Astrocyte (in vitro differentiated cells and primary cell): ENCODE results near the gene RELB. TPM values are rescaled to one million over a fixed set of nuclear protein-coding genes. Genes with fewer than 3 reads are reported as not detected.

Experiments used
- DNase-seq: peaks from one replicate; pipeline ENCODE4 v3.0.0-alpha.2; 2010; ENCODE audit warnings: low read depth
- FAIRE-seq: peaks from 2 replicates; lab custom pipeline; 2011; peaks lifted over from hg19 to GRCh38; lab: Jason Lieb, UNC
- H2AFZ ChIP-seq: 2 replicates; pipeline ENCODE4 v1.6.0; 2012; ENCODE audit warnings: low read depth, low read length, inconsistent platforms
- H3K27ac ChIP-seq: 2 replicates; pipeline ENCODE4 v1.5.1; 2011; ENCODE audit warnings: low read depth, low read length, inconsistent platforms
- H3K27me3 ChIP-seq: 2 replicates; pipeline ENCODE4 v1.6.0; 2011; ENCODE audit warnings: low read length, inconsistent platforms; ENCODE audit not compliant: insufficient read depth
- H3K36me3 ChIP-seq: 2 replicates; pipeline ENCODE4 v1.5.1; 2011; ENCODE audit warnings: low read length, inconsistent platforms; ENCODE audit not compliant: insufficient read depth
- H3K4me1 ChIP-seq: 2 replicates; pipeline ENCODE4 v1.5.1; 2011; ENCODE audit warnings: low read length, inconsistent platforms; ENCODE audit not compliant: insufficient read depth
- H3K4me2 ChIP-seq: 2 replicates; pipeline ENCODE4 v1.6.0; 2012; ENCODE audit warnings: low read length, inconsistent platforms
- H3K4me3 ChIP-seq: 2 replicates; pipeline ENCODE4 v1.5.1; 2011; ENCODE audit warnings: low read depth, mild to moderate bottlenecking, low read length, inconsistent platforms; ENCODE audit not compliant: insufficient read depth
- H3K79me2 ChIP-seq: 2 replicates; pipeline ENCODE4 v1.6.0; 2012; ENCODE audit warnings: mild to moderate bottlenecking, low read length, inconsistent platforms; ENCODE audit not compliant: insufficient read depth
- H3K9ac ChIP-seq: 2 replicates; pipeline ENCODE4 v1.6.0; 2012; ENCODE audit warnings: mild to moderate bottlenecking, low read length, inconsistent platforms
- H3K9me3 ChIP-seq: 2 replicates; pipeline ENCODE4 v1.5.1; 2012; ENCODE audit warnings: low read depth, mild to moderate bottlenecking, low read length, inconsistent platforms; ENCODE audit not compliant: insufficient read depth
- H4K20me1 ChIP-seq: 2 replicates; pipeline ENCODE4 v1.6.0; 2012; ENCODE audit warnings: low read length, inconsistent platforms; ENCODE audit not compliant: insufficient read depth
- H3K27ac Mint-ChIP-seq: one replicate; pipeline ENCODE4 v1.8.0; 2021; ENCODE audit warnings: mild to moderate bottlenecking, mixed read lengths; ENCODE audit not compliant: unreplicated experiment
- H3K27me3 Mint-ChIP-seq: one replicate; pipeline ENCODE4 v1.8.0; 2021; ENCODE audit warnings: low read depth, mixed read lengths; ENCODE audit not compliant: unreplicated experiment
- H3K36me3 Mint-ChIP-seq: one replicate; pipeline ENCODE4 v1.8.0; 2021; ENCODE audit warnings: low read depth, mixed read lengths; ENCODE audit not compliant: unreplicated experiment
- H3K4me1 Mint-ChIP-seq: one replicate; pipeline ENCODE4 v1.8.0; 2021; ENCODE audit warnings: low read depth, mixed read lengths; ENCODE audit not compliant: unreplicated experiment
- H3K4me3 Mint-ChIP-seq: one replicate; pipeline ENCODE4 v1.8.0; 2021; ENCODE audit warnings: mild to moderate bottlenecking, moderate library complexity, mixed read lengths; ENCODE audit not compliant: unreplicated experiment
- H3K9me3 Mint-ChIP-seq: one replicate; pipeline ENCODE4 v1.8.0; 2021; ENCODE audit warnings: mild to moderate bottlenecking, mixed read lengths; ENCODE audit not compliant: unreplicated experiment
- CTCF ChIP-seq: IDR thresholded peaks from 2 replicates; pipeline ENCODE4 v1.5.1; 2011; ENCODE audit warnings: low read depth, mild to moderate bottlenecking, inconsistent platforms, low read length, moderate library complexity; ENCODE audit not compliant: insufficient read depth
- EZH2 ChIP-seq: IDR thresholded peaks from 2 replicates; pipeline ENCODE4 v1.6.1; 2012; ENCODE audit warnings: mild to moderate bottlenecking, low read length, inconsistent platforms; ENCODE audit not compliant: insufficient read depth
- total RNA-seq: library from RNA; stranded (reverse); gene quantifications from 2 replicates; pipeline ENCODE4 v1.2.1, GENCODE V29; 2021

The RELB gene
- total RNA-seq, 1 donor from 2014 or later = 14.0 TPM

DNA sequence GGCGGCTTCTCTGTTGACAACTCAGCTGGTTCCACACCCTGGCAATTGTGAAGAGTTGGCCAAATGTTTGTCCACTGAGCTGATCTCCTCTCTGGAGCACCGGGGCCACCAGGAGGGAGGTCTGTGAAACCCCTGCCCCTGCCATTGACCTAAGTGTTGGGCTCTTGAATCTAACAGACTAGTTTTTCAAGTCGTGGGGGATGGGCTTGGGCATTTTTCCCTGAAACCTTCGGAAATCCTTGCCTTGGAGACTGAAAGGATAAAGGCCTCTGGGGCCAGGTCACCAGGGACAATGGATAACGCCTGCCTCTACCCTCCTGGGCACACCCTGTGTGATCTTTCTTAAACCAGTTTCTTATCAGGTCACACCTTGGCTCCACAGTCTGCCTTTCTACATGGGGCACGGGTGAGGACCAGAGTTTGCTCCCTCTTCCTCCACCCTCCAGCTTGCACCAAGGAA, 78.7 kb downstream of the RELB start:
- Mint-ChIP-seq H3K36me3 (peaks cover 8% of the 10 kb centered on the region), H3K27ac (peak overlapping the region; percentile 99), H3K4me3 (peak overlapping the region; percentile 100), H3K27me3 (no peaks in the 10 kb centered on the region), H3K4me1 (peaks cover 4% of the 10 kb centered on the region), H3K9me3 (peaks cover 2% of the 10 kb centered on the region)
- DNase-seq = no peak
- TF ChIP-seq EZH2 = no peak
- TF ChIP-seq CTCF = no peak
- peaks cover 29% of the 10 kb centered on the region for H4K20me1 ChIP-seq
- H3K9ac ChIP-seq = peak overlapping the region; percentile 94
- H3K4me1 ChIP-seq = peaks cover 14% of the 10 kb centered on the region
- H3K27me3 ChIP-seq = no peaks in the 10 kb centered on the region
- peak overlapping the region; percentile 96 for H3K4me2 ChIP-seq
- H3K27ac ChIP-seq = peak overlapping the region; percentile 28
- H2AFZ ChIP-seq = no peak overlapping the region
- no peaks in the 10 kb centered on the region for H3K36me3 ChIP-seq
- H3K79me2 ChIP-seq = peaks cover 47% of the 10 kb centered on the region
- H3K4me3 ChIP-seq = peak overlapping the region; percentile 81
- FAIRE-seq = no peak
- no peaks in the 10 kb centered on the region for H3K9me3 ChIP-seq

GRCh38 chr19:45082170-45082569, 80.9 kb downstream of the RELB start:
- no peaks in the 10 kb centered on the region for H3K36me3 ChIP-seq
- no peak overlapping the region for H3K27ac Mint-ChIP-seq
- peaks cover 12% of the 10 kb centered on the region for H3K36me3 Mint-ChIP-seq
- peaks cover 64% of the 10 kb centered on the region for H3K79me2 ChIP-seq
- no peak overlapping the region for H2AFZ ChIP-seq
- H3K4me1 ChIP-seq = peaks cover 7% of the 10 kb centered on the region
- peaks cover 4% of the 10 kb centered on the region for H3K4me1 Mint-ChIP-seq
- H3K9me3 ChIP-seq = no peaks in the 10 kb centered on the region
- H3K27me3 Mint-ChIP-seq = no peaks in the 10 kb centered on the region
- no peak overlapping the region for H3K4me3 ChIP-seq
- H3K27me3 ChIP-seq = no peaks in the 10 kb centered on the region
- H3K9ac ChIP-seq = no peak overlapping the region
- TF ChIP-seq CTCF = no peak
- no peak for TF ChIP-seq EZH2
- no peak overlapping the region for H3K4me2 ChIP-seq
- no peak overlapping the region for H3K27ac ChIP-seq
- peaks cover 2% of the 10 kb centered on the region for H3K9me3 Mint-ChIP-seq
- FAIRE-seq (no peak), DNase-seq (no peak)
- peaks cover 42% of the 10 kb centered on the region for H4K20me1 ChIP-seq
- no peak overlapping the region for H3K4me3 Mint-ChIP-seq

GRCh38 chr19:45086480-45086879, 85.2 kb downstream of the RELB start:
- Mint-ChIP-seq H3K9me3 (peaks cover 2% of the 10 kb centered on the region), H3K27me3 (no peaks in the 10 kb centered on the region), H3K4me3 (no peak overlapping the region), H3K4me1 (peaks cover 4% of the 10 kb centered on the region), H3K36me3 (peaks cover 20% of the 10 kb centered on the region), H3K27ac (no peak overlapping the region)
- Histone ChIP-seq H3K27ac (no peak overlapping the region), H2AFZ (no peak overlapping the region), H3K9ac (no peak overlapping the region), H3K36me3 (peaks cover 5% of the 10 kb centered on the region), H3K9me3 (no peaks in the 10 kb centered on the region), H4K20me1 (peaks cover 38% of the 10 kb centered on the region), H3K79me2 (peaks cover 60% of the 10 kb centered on the region), H3K27me3 (no peaks in the 10 kb centered on the region), H3K4me2 (no peak overlapping the region), H3K4me3 (no peak overlapping the region), H3K4me1 (peaks cover 8% of the 10 kb centered on the region)
- DNase-seq (no peak), FAIRE-seq (no peak)
- TF ChIP-seq CTCF (no peak), EZH2 (no peak)
